PFSK-1 (cell line): ENCODE measurements around the gene PRDX5.

Experiments used
- POLR2AphosphoS5 ChIP-seq: IDR thresholded peaks from 2 replicates; pipeline ENCODE4 v1.6.1; 2012; ENCODE audit warnings: low read depth, mild to moderate bottlenecking, control low read depth, low read length, moderate library complexity
- SIN3A ChIP-seq: IDR thresholded peaks from 2 replicates; pipeline ENCODE4 v1.6.1; 2012; ENCODE audit warnings: mild to moderate bottlenecking, low read length, moderate library complexity, borderline replicate concordance; ENCODE audit not compliant: insufficient read depth
- TAF1 ChIP-seq: IDR thresholded peaks from 2 replicates; pipeline ENCODE4 v1.6.1; 2012; ENCODE audit warnings: low read length, control low read depth, borderline replicate concordance; ENCODE audit not compliant: insufficient read depth
- TF ChIP-seq, protein P1 (sequence below), 2 experiments: IDR thresholded peaks; 2 replicates each; pipeline versions ENCODE4 v1.6.1 to v1.8.0; 2011 to 2012; ENCODE audit warnings: low read depth in 2 of 2, low read length in 2 of 2, control low read depth in 1 of 2, inconsistent platforms in 1 of 2, mild to moderate bottlenecking in 1 of 2, moderate library complexity in 1 of 2; ENCODE audit not compliant: insufficient read depth in 1 of 2

DNA sequence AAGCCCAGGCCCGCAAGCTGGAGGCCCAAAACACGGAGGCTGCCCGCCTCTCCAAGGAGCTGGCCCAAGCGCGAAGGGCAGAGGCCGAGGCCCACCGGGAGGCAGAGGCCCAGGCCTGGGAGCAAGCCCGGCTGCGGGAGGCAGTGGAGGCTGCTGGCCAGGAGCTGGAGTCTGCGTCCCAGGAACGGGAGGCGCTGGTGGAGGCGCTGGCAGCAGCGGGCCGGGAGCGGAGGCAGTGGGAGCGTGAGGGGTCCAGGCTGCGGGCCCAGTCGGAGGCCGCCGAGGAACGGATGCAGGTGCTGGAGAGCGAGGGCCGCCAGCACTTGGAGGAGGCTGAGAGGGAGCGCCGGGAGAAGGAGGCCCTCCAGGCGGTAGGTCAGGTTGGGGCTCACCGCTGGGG lies 26.9 kb downstream of the PRDX5 start:
- TF ChIP-seq TAF1 (no peak), POLR2AphosphoS5 (no peak), SIN3A (no peak)
- TF ChIP-seq, protein P1, sequence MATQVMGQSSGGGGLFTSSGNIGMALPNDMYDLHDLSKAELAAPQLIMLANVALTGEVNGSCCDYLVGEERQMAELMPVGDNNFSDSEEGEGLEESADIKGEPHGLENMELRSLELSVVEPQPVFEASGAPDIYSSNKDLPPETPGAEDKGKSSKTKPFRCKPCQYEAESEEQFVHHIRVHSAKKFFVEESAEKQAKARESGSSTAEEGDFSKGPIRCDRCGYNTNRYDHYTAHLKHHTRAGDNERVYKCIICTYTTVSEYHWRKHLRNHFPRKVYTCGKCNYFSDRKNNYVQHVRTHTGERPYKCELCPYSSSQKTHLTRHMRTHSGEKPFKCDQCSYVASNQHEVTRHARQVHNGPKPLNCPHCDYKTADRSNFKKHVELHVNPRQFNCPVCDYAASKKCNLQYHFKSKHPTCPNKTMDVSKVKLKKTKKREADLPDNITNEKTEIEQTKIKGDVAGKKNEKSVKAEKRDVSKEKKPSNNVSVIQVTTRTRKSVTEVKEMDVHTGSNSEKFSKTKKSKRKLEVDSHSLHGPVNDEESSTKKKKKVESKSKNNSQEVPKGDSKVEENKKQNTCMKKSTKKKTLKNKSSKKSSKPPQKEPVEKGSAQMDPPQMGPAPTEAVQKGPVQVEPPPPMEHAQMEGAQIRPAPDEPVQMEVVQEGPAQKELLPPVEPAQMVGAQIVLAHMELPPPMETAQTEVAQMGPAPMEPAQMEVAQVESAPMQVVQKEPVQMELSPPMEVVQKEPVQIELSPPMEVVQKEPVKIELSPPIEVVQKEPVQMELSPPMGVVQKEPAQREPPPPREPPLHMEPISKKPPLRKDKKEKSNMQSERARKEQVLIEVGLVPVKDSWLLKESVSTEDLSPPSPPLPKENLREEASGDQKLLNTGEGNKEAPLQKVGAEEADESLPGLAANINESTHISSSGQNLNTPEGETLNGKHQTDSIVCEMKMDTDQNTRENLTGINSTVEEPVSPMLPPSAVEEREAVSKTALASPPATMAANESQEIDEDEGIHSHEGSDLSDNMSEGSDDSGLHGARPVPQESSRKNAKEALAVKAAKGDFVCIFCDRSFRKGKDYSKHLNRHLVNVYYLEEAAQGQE (IDR thresholded peaks at IDR 0.05; ENCODE audit: insufficient read depth in 1 of 2, low read depth in 2 of 2, low read length in 2 of 2): no peak
